HepG2 (cell line): ENCODE results near the gene GNAI2. TPM values are rescaled to one million over a fixed set of nuclear protein-coding genes. Genes with fewer than 3 reads are reported as not detected.

Source experiments
- CHD2 ChIP-seq: IDR thresholded peaks from 2 replicates; pipeline ENCODE4 v1.6.1; 2011; ENCODE audit warnings: low read depth, low read length, improper control_type of control experiment
- GATA4 ChIP-seq: sonication (generic); IDR thresholded peaks from 2 replicates; pipeline ENCODE4 v1.6.1; 2016; ENCODE audit warnings: antibody characterized with exemption, low read depth, borderline replicate concordance
- HMGA1 ChIP-seq: sonication (generic); formaldehyde crosslinking; conservative IDR thresholded peaks from 2 replicates; pipeline ENCODE4 v1.4.0; 2020; ENCODE audit warnings: missing genetic modification reagents
- HNRNPLL ChIP-seq: fragments of 200-400 bp; formaldehyde crosslinking; IDR thresholded peaks from 2 replicates; pipeline ENCODE4 v1.6.1; 2017; ENCODE audit warnings: mild to moderate bottlenecking, low read depth, low read length; ENCODE audit not compliant: poor library complexity, severe bottlenecking
- HOXA5 ChIP-seq: sonication (generic); formaldehyde crosslinking; IDR thresholded peaks from 2 replicates; pipeline ENCODE4 v1.4.0; 2020; ENCODE audit warnings: missing genetic modification reagents
- NONO ChIP-seq, 2 experiments: fragments of 450-650 bp in 1 of 2; sonication (generic) in 1 of 2; formaldehyde crosslinking in 1 of 2; IDR thresholded peaks in 1 of 2; conservative IDR thresholded peaks in 1 of 2; 2 replicates each; pipeline versions ENCODE4 v1.6.1 to v1.8.0; 2017 to 2022; ENCODE audit warnings: mild to moderate bottlenecking in 1 of 2, missing genetic modification reagents in 1 of 2, moderate library complexity in 1 of 2
- SRF ChIP-seq: IDR thresholded peaks from 2 replicates; pipeline ENCODE4 v1.6.1; 2011; ENCODE audit warnings: mild to moderate bottlenecking, low read depth, low read length, moderate library complexity
- TP53 ChIP-seq: sonication (generic); formaldehyde crosslinking; conservative IDR thresholded peaks from 2 replicates; pipeline ENCODE4 v1.4.0; 2020; ENCODE audit warnings: missing genetic modification reagents
- ZIK1 ChIP-seq: sonication (generic); formaldehyde crosslinking; IDR thresholded peaks from 2 replicates; pipeline ENCODE4 v1.5.0; 2020; ENCODE audit warnings: mild to moderate bottlenecking, low read depth, missing genetic modification reagents, borderline replicate concordance
- ZNF766 ChIP-seq: sonication (generic); formaldehyde crosslinking; IDR thresholded peaks from 2 replicates; pipeline ENCODE4 v1.5.0; 2020; ENCODE audit warnings: missing genetic modification reagents, borderline replicate concordance
- polyA plus RNA-seq, 8 experiments: library from polyadenylated mRNA; depleted of rRNA in 3 of 8; stranded (reverse) in 7 of 8; unstranded in 1 of 8; fragments of >200 nt; fragmentation: Illumina TruSeq in 4 of 8; extraction: Trizol in 4 of 8; gene quantifications; 2 replicates each; pipeline versions ENCODE4 v1.2.1 to v1.2.3, GENCODE V29; 2011 to 2016; ENCODE audit warnings: low read depth in 4 of 8, missing spikeins in 1 of 8, mixed read lengths in 1 of 8; ENCODE audit not compliant: insufficient read depth in 1 of 8
- total RNA-seq, 5 experiments: library from RNA; depleted of rRNA; stranded (reverse); fragments of >200 nt; fragmentation: Illumina TruSeq; extraction: Trizol; gene quantifications; 2 replicates each; pipeline ENCODE4 v1.2.3, GENCODE V29; 2016; ENCODE audit warnings: low read depth in 1 of 5
- TF ChIP-seq, protein P1 (sequence below): sonication (generic); formaldehyde crosslinking; IDR thresholded peaks from 2 replicates; pipeline ENCODE4 v1.5.1; 2020; ENCODE audit warnings: missing genetic modification reagents, mild to moderate bottlenecking, borderline replicate concordance
- TF ChIP-seq, protein P2 (sequence below), 2 experiments: sonication (generic) in 1 of 2; formaldehyde crosslinking in 1 of 2; IDR thresholded peaks; 2 replicates each; pipeline versions ENCODE4 v1.5.1 to v1.6.1; 2011 to 2020; ENCODE audit warnings: borderline replicate concordance in 1 of 2, low read depth in 1 of 2, low read length in 1 of 2, mild to moderate bottlenecking in 1 of 2, missing genetic modification reagents in 1 of 2, moderate library complexity in 1 of 2
- TF ChIP-seq, protein P3 (sequence below): sonication (generic); formaldehyde crosslinking; IDR thresholded peaks from 2 replicates; pipeline ENCODE4 v1.4.0; 2020; ENCODE audit warnings: mild to moderate bottlenecking, missing genetic modification reagents
- TF ChIP-seq, protein P4 (sequence below): sonication (generic); formaldehyde crosslinking; IDR thresholded peaks from one replicate; pipeline ENCODE4 v1.5.1; 2020; ENCODE audit warnings: mild to moderate bottlenecking, missing genetic modification reagents; ENCODE audit errors: not compliant biosample characterization

Gene GNAI2
- total and polyA plus RNA-seq, 2 of the 13 experiments (the other 11 are each of a cell fraction or from before 2014, with no cell fraction given): 51.1 to 66.2 TPM

DNA sequence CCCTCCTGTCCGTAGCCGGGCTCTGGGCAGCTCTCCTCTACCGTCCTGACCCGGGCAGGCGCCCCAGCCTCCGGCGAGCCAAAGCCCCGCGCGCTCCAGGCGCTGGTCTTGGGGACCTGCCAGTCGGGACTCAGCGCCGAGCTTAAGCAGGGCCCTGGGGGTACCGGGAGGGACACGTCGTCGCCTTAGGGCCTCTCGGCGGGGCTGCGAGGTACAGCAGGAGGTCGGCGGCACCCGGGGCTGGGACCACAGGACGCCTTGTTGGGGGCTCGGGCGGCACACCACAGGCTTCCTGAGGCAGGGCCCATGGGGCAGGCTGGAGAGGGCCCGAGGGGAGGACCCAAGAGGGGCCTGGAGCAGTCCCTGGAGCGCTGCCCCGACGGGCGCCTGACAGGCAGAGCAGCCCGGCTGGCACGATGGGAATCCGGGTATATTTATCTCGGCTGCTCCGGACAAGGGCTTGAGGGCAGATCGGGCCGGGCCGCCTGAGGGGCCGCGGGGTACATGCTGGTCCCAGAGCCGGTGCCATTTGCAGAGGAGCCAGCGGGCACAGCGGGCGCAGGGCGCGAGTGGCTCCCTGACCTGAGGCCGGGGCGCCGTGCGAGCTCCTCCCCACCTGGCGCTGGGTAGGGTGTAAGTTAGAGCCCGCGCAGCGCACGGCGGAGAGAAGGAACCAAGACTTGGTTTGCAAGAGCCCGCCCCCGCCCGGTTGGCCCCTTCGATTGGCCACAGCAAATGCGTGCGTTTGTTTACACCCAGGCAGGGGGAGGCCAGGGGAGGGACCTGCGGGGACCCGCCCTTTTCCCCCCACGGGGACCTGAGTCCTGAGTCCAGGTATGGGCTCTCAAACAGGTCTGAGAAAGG is 30.4 kb upstream of the GNAI2 start (continued):
- TF ChIP-seq NONO (IDR thresholded peaks at IDR 0.05): no peak
- TF ChIP-seq NONO (CRISPR knock-in tag; conservative IDR thresholded peaks at IDR 0.05): peak; percentile 58; the same call in 1 of the 2 replicates
- TF ChIP-seq, protein P1, sequence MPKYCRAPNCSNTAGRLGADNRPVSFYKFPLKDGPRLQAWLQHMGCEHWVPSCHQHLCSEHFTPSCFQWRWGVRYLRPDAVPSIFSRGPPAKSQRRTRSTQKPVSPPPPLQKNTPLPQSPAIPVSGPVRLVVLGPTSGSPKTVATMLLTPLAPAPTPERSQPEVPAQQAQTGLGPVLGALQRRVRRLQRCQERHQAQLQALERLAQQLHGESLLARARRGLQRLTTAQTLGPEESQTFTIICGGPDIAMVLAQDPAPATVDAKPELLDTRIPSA (CRISPR knock-in tag): 0 out of 2 replicates have a peak, but pooled peaks have one; percentile 69
- no peak for TF ChIP-seq TP53 (CRISPR knock-in tag)
- TF ChIP-seq HOXA5 (CRISPR knock-in tag): no peak
- TF ChIP-seq SRF: no peak
- no peak for TF ChIP-seq ZNF766 (CRISPR knock-in tag)
- no peak for TF ChIP-seq ZIK1 (CRISPR knock-in tag)
- TF ChIP-seq GATA4: no peak
- peak; percentile 32 for TF ChIP-seq HNRNPLL
- TF ChIP-seq, protein P2, sequence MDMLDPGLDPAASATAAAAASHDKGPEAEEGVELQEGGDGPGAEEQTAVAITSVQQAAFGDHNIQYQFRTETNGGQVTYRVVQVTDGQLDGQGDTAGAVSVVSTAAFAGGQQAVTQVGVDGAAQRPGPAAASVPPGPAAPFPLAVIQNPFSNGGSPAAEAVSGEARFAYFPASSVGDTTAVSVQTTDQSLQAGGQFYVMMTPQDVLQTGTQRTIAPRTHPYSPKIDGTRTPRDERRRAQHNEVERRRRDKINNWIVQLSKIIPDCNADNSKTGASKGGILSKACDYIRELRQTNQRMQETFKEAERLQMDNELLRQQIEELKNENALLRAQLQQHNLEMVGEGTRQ (IDR thresholded peaks at IDR 0.05; ENCODE audit: low read depth, low read length): no peak
- TF ChIP-seq, protein P2 (CRISPR knock-in tag; IDR thresholded peaks at IDR 0.05; ENCODE audit: borderline replicate concordance): no peak
- no peak for TF ChIP-seq CHD2
- TF ChIP-seq, protein P3, sequence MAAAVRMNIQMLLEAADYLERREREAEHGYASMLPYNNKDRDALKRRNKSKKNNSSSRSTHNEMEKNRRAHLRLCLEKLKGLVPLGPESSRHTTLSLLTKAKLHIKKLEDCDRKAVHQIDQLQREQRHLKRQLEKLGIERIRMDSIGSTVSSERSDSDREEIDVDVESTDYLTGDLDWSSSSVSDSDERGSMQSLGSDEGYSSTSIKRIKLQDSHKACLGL: peak; percentile 60
- TF ChIP-seq, protein P4, sequence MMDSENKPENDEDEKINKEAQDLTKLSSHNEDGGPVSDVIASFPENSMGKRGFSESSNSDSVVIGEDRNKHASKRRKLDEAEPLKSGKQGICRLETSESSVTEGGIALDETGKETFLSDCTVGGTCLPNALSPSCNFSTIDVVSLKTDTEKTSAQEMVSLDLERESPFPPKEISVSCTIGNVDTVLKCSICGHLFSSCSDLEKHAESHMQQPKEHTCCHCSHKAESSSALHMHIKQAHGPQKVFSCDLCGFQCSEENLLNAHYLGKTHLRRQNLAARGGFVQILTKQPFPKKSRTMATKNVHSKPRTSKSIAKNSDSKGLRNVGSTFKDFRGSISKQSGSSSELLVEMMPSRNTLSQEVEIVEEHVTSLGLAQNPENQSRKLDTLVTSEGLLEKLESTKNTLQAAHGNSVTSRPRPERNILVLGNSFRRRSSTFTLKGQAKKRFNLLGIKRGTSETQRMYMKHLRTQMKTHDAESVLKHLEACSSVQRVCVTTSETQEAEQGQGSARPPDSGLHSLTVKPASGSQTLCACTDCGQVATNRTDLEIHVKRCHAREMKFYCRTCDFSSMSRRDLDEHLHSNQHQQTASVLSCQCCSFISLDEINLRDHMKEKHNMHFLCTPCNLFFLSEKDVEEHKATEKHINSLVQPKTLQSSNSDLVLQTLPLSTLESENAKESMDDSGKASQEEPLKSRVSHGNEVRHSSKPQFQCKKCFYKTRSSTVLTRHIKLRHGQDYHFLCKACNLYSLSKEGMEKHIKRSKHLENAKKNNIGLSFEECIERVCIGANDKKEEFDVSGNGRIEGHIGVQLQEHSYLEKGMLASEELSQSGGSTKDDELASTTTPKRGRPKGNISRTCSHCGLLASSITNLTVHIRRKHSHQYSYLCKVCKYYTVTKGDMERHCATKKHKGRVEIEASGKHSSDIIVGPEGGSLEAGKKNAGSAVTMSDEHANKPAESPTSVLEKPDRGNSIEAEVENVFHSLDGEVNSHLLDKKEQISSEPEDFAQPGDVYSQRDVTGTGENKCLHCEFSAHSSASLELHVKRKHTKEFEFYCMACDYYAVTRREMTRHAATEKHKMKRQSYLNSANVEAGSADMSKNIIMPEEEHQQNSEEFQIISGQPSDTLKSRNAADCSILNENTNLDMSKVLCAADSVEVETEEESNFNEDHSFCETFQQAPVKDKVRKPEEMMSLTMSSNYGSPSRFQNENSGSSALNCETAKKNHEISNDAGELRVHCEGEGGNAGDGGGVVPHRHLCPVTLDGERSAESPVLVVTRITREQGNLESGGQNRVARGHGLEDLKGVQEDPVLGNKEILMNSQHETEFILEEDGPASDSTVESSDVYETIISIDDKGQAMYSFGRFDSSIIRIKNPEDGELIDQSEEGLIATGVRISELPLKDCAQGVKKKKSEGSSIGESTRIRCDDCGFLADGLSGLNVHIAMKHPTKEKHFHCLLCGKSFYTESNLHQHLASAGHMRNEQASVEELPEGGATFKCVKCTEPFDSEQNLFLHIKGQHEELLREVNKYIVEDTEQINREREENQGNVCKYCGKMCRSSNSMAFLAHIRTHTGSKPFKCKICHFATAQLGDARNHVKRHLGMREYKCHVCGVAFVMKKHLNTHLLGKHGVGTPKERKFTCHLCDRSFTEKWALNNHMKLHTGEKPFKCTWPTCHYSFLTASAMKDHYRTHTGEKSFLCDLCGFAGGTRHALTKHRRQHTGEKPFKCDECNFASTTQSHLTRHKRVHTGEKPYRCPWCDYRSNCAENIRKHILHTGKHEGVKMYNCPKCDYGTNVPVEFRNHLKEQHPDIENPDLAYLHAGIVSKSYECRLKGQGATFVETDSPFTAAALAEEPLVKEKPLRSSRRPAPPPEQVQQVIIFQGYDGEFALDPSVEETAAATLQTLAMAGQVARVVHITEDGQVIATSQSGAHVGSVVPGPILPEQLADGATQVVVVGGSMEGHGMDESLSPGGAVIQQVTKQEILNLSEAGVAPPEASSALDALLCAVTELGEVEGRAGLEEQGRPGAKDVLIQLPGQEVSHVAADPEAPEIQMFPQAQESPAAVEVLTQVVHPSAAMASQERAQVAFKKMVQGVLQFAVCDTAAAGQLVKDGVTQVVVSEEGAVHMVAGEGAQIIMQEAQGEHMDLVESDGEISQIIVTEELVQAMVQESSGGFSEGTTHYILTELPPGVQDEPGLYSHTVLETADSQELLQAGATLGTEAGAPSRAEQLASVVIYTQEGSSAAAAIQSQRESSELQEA (CRISPR knock-in tag): peak; percentile 7
- TF ChIP-seq HMGA1 (CRISPR knock-in tag): no peak
